ENCODE data around the gene SPIN4.
"Not testable (repeated sequence)": the region's sequence is repeated elsewhere in the genome, so short reads cannot be mapped to it uniquely, and the experiment has no call there.

SPIN4 gene

DNA sequence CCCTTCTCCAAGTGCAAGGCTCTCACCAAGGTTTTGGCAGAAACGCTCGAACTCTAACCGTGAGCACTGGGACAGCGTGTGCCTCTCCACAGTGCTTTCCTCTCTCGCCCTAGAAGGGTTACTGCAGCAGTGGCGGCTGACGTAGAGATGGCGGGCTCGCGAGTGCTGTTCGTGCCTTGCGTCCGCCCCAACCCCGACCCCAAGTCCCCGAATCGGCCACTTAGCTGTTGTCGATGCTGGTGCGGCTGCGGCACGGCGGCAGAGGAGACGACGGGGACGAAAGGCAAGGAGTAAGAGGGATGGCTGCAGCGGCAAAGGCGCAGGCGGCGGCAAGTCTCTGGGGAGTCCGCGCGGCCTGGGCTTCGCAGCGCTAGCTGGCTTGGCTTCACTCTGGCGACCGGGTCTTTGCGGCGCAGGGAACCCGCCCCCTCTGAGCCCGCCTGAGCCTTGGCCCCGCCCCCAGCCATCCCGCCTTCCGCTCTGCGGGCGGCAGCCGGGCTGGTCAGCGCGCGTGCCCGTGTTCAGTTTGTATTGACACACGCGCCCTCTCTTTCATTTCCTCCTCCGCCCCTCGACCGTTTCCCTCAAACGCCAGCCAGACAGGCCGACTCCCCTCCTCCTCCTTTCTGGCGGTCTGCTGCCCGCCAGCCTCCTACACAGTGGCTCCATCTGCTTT lies at the start of gene SPIN4:
TSS of gene SPIN4 (minus strand) at position 392 of the 676 bp plus-strand sequence. CDS start 513 bp downstream, outside the sequence.
- peak; percentile 79 for DNase-seq (ENCODE audit: low read depth)

DNA sequence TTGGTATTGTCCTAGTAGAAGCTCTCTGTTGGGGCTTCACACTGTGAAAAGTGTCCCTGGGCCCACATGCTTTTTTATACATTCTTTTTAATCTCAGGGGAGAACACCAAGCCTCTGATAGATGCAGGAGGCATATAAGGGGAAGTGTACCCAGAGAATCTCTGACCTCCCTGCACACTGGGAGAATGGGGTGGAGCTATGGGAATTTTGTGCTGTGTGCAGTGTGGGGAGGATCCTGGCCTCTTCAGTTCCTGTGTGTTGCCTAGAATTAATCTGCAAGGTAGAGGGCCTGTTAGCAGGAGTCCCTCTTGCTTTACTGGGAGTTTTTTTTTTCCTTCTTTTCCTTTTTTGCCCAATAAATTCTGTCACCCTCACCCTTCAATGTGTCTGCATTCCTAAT lies 49.2 kb upstream of the SPIN4 start:
- DNase-seq (ENCODE audit: low read depth): no peak

DNA sequence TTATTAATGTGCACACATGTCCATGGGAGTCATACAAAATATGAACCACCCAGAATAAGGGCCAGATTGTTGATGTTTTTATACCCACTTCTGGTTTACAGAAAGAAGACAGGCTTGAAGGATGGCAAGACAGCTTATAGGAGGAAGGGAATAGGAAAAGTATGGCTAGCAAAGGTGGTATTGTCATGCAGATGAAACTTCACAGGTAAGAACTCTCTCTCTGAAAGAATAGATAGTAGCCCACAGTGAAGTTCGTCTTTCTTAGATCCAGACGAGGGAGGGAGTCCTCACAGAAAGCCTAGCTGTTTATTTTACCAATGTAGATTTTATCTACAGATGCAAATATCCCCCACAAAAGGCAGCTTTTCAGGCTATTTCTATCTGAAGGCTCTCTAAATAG lies 43.7 kb upstream of the SPIN4 start:
- no peak for DNase-seq (ENCODE audit: low read depth)

DNA sequence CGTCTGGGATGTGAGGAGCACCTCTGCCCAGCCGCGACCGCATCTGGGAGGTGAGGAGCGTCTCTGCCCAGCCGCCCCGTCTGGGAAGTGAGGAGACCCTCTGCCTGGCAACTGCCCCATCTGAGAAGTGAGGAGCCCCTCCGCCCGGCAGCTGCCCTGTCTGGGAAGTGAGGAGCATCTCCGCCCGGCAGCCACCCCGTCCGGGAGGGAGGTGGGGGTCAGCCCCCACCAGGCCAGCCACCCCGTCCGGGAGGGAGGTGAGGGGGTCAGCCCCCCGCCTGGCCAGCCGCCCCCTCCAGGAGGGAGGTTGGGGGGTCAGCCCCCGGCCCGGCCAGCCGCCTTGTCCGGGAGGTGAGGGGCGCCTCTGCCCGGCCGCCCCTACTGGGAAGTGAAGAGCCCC lies 42.0 kb upstream of the SPIN4 start:
- DNase-seq (ENCODE audit: low read depth): not testable (repeated sequence)

DNA sequence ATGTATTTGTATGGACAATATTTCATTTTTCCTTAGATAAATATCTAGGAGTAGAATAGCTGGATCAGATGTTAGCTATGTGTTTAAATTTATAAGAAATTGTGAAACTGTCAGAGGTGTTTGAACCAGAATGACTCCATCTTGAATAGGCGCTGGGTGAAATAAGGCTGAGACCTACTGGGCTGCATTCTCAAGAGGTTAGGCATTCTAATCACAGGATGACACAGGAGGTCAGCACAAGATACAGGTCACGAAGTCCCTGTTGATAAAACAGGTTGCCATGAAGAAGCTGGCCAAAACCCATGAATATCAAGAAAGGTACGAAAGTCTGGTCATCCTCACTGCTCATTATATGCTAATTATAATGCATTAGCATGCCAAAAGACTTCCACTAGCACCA lies 36.3 kb upstream of the SPIN4 start:
- no peak for DNase-seq (ENCODE audit: low read depth)

DNA sequence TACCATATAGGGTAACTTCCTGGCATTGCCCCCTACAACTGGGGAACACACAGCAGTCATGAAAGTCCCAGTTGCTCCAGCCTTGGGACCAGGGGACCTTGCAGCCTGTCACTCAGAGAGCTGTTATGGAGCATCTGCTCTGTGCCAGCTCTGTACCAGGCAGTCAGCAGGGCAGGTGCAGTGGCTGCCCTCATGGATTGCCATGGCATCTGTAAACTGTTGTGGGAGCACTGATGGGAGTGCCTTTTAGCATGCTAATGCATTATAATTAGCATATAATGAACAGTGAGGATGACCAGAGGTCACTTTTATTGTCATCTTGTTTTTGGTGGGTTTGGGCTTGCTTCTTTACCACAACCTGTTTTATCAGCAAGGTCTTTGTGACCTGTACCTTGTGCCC lies 33.1 kb upstream of the SPIN4 start:
- not testable (repeated sequence) for DNase-seq (ENCODE audit: low read depth)

DNA sequence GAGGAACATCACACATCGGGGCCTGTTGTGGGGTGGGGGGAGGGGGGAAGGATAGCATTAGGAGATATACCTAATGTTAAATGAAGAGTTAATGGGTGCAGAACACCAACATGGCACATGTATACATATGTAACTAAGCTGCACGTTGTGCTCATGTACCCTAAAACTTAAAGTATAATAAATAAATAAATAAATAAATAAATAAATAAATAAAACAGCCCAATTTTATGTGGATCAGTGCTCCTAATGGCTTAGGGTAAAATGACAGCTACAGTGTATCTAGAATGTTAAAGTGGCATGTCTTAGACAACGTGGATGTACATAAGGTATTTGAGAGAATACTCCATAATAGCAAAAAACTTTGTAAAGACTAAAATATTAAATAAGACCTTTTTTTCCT lies 21.9 kb upstream of the SPIN4 start:
- not testable (repeated sequence) for DNase-seq (ENCODE audit: low read depth)

DNA sequence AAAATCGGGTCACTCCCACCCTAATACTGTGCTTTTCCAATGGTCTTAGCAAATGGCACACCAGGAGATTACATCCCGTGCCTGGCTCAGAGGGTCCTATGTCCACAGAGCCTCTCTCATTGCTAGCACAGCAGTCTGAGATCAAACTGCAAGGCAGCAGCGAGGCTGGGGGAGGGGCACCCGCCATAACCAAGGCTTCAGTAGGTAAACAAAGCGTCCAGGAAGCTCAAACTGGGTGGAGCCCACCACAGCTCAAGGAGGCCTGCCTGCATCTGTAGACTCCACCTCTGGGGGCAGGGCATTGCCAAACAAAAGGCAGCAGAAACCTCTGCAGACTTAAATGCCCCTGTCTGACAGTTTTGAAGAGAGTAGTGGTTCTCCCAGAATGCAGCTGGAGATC lies 16.6 kb upstream of the SPIN4 start:
- DNase-seq (ENCODE audit: low read depth): not testable (repeated sequence)

DNA sequence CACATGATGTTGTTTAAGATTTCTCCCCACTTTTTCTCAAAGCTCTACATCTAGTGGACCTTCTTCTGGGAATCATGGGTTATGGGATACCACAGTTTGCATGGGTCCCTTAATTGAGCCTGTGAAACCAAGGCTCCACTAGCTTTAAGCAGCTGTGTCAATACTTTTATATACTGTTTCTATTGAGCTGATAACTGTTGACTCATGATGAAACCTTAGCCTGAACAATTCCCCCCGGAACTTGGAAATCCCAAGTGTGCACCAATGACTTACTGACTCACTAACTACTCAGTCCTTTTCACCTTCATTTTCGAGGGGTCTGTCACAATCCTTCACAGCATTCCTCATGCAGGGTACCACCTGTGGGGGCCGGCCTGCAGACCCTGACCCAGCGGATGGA lies 12.7 kb upstream of the SPIN4 start:
- no peak for DNase-seq (ENCODE audit: low read depth)

DNA sequence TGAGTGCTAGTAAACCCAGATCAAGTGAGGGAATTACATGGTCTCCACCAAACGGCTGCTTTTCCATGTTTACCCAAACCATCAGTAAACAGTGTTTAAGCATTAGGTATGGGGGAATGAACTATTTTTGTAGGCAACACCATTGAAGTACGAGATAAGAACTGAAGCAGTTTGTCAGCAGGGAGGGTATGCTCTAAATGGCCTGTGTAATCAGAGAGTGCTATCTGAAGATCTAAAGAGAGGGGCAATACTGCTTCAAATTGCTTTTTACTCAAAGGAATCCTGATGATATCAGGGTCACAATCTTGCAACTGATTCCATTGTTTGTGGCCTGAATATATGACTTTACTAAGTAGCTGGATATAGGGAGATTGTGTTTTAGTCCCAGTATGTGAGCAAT lies 10.4 kb upstream of the SPIN4 start:
- no peak for DNase-seq (ENCODE audit: low read depth)

DNA sequence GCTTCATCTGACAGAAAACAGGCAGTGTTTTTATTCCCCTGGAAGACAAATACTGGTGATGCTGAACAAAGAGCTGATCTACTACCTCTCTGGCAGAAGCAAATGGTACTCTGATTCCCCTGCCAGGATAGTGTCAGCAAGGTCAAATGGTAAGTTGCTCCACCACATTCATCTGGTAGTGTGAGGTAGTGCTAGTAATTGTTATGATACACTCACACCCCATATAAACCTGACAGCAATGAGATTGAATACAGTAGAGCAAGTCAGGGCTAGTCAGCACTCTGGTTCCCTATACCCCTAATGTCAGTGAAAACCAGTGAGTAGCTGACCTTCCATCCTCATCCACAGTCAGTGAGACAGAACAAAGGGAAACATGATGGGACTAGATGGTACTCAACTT lies 3.4 kb upstream of the SPIN4 start:
- no peak for DNase-seq (ENCODE audit: low read depth)

DNA sequence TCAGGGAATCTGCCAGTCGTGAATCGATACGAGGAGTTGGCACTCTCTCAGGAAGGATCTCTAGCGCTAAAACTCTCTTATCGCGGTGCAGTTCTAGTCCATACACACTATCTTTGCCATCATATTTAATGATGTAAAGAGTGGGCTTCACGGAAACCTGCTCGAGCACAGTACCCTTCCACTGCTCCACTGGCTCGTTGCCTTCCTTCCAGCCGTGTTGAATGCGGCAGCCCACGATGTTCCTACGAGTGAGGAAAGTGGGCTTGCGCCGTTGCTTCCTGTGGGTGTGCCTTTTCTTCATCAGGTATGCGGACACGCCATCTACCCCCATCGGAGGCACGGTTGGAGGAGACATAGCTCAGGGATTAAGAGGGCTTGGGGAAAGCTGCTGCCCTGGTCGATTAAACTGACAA lies 661 bp downstream of the SPIN4 start:
- DNase-seq (ENCODE audit: low read depth): peak; percentile 1

DNA sequence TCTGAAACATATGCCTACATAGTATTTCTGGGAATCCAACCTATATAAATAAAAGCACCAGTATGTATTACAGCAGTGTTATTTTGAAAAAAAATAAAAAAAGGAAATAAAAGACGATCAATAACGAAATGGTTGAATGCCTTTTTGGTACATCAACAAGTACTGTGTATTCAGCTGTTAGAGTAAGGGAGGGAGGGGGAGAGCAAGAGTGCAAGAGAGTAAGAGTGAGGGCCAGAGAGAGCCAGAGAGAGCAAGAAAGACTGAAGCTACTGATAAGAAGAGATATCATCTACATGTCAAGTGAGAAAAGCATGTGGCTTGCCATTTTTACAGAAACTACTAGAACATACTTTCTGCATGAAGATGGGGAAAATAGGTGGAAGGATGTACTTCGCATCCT lies 1.8 kb downstream of the SPIN4 start:
- no peak for DNase-seq (ENCODE audit: low read depth)

DNA sequence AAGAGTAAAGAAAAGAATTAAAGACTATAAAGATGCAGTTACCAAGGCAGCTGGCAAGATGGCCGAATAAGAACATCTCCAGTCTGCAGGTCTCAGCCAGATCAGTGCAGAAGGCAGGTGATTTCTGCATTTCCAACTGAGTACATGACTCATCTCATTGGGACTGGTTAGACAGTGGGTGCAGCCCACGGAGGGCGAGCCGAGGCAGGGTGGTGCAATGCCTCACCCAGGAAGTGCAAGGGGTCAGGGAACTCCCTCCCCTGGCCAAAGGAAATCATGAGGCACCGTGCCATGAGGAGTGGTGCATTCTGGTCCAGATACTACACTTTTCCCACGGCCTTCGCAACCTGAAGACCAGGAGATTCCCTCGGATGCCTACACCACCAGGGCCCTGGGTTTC lies 20.5 kb downstream of the SPIN4 start:
- no peak for DNase-seq (ENCODE audit: low read depth)

DNA sequence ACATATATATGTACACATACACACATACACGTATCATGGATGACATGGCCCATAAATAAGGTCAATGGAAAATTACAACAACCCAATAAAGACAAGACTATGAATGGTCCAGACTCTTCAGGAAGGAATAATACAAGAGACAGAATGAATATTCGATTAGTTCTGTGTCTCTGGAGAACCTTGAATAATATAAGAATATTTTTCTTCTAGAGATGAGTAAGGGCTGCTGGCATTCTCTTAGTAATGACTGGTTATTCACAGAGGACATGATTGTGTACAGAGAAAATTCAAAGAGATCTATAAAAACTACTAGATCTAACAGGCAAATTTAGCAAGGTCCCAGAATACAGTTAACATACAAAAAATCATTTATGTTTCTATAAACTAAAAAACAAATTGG lies 23.3 kb downstream of the SPIN4 start:
- DNase-seq (ENCODE audit: low read depth): no peak

DNA sequence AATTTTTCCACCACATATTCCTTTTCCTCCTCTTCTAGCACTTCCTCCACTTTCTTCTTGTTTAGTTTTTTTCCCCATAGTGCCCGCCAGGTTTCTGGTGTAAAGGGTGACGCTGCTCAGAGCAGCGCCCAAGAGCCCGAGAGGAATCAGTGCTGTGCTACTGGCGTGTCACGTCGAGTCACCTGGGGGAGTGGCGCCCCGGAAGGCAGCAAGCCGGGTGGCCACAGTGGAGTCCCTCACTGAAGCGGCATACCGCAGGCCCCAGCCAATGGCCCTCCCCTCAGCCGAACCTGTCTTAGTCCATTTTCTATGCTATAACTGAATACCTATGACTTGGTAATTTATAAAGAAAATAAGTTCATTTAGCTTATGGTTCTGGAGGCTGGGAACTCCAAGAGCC lies 51.5 kb downstream of the SPIN4 start:
- no peak for DNase-seq (ENCODE audit: low read depth)
